Activated CD4-positive, alpha-beta T cell treated with anti-CD3 and anti-CD28 coated beads, Interleukin-2, amount 50 U/mL, for 4 hours (primary cell): ENCODE data around the gene UGT1A4.
"Not testable (repeated sequence)": the region's sequence is repeated elsewhere in the genome, so short reads cannot be mapped to it uniquely, and the experiment has no call there.

Experiments
- DNase-seq, 2 experiments: peaks; one replicate each; pipeline ENCODE4 v3.0.0-alpha.2; 2020

Gene UGT1A4

GRCh38 chr2:233751212-233752009, 32.9 kb downstream of the UGT1A4 start:
- DNase-seq, result not testable (repeated sequence)

GRCh38 chr2:233754872-233755611, 36.5 kb downstream of the UGT1A4 start:
- DNase-seq, result no peak

DNA sequence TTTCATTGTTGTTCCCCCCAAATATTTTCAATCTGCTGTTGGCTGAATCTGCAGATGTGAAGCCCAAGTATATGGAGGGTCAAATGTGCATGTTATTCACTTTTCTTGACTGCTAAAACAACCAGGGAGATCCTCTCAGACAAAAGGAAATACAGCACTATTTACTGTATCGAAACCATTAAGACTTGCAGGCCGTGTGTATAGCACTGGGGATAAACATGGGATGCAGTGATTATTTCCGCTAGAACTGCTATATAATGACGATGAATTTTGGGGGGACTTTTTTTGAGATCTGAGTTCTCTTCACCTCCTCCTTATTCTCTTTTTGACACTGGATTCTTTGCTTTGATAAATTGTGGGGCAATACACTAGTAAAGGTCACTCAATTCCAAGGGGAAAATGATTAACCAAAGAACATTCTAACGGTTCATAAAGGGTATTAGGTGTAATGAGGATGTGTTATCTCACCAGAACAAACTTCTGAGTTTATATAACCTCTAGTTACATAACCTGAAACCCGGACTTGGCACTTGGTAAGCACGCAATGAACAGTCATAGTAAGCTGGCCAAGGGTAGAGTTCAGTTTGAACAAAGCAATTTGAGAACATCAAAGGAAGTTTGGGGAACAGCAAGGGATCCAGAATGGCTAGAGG, 38.0 kb downstream of the UGT1A4 start:
- DNase-seq, result no peak

- DNase-seq, result no peak
These were observed 39.6 kb downstream of the UGT1A4 start for GRCh38 chr2:233758141-233758540.

GRCh38 chr2:233758849-233759248, 40.3 kb downstream of the UGT1A4 start:
- DNase-seq, result no peak

GRCh38 chr2:233760043-233760442, 41.5 kb downstream of the UGT1A4 start, which contains the start of gene UGT1A1:
UGT1A1 (plus strand) TSS chr2:233760270; CDS start chr2:233760288, 18 bp downstream.
- no peak for DNase-seq

DNA sequence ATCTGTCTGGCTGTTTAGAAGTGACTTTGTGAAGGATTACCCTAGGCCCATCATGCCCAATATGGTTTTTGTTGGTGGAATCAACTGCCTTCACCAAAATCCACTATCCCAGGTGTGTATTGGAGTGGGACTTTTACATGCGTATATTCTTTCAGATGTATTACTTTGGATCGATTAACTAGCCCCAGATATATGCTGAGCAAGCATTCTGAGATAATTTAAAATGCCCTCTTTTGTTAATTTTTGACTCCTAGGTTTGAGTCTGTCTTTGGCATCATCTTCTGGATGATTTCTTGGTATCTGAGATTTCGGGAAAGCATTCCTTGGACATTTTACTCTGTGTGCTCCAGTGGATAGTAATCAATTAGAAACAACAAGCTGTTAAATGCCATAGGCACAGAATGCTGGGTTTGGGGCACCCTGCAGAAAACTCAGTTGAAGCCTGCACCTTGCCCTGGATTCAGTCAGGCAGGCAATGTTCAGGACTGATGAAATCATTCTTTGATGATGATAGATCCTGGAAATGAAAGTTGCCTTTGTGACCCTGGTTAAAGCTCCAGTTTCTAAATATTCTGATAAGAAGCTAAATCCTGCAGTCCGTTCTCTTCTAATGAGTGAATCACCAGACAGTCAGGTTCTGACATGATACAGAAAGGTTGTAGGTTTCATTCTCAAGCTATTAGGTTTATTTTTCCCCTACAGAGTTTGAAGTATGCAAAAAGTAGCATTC, 42.7 kb downstream of the UGT1A4 start:
- no peak for DNase-seq

DNA sequence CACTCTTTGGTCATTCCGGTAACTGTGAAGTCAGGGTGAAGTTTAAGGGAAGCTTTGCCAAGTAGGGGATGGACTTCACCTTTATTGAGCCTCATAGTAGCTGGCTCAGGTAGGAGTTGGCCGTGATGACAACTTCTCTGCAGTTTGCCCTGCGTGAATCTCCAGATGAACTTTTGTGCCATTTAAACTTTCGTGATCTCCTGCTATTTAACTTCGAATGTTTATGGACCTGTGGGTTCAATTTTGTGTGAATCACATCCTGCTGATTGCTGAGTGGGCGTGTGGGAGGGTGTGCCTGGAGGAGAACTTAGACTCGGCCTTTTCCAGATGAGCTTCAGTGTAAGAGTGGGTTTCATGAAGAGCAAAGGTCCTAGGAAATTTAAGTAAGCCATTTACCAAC, 45.7 kb downstream of the UGT1A4 start:
- no peak for DNase-seq

DNA sequence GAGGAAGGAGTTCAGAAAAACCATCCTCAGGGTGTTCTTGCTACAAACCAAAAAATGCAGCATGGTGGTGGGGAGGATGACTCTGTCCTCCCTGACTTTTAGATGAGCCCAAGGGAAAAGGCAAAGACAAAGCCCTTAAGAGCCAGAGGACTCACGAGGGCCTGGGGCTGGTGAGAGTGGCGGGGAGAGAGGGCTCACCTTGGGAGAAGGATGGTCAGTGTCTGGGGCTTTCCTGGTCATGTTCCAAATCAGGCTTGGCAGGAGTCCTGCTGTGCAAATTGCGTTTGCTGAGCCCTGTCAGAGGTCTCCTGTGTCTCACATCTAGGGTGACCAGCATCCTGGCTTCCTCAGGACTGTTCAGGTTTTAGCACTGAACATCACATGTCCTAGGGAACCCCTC, 46.2 kb downstream of the UGT1A4 start:
- no peak for DNase-seq

DNA sequence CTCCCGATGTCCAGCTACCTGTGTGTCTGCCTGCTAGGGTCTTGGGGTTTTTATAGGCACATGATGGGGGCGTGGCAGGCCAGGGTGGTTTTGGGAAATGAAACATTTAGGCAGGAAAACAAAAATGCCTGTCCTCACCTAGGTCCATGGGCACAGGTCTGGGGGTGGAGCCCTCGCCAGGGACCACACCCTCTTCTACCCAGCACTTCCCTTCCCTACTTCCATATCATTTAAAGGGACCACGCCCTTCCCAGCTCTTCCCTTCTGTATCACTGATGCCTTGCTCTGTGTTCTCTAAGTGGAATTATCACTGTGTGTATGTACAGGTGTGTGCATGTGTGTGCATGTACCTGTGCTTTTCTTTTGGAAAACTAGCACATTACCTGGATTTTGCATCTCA, 47.9 kb downstream of the UGT1A4 start:
- no peak for DNase-seq

DNA sequence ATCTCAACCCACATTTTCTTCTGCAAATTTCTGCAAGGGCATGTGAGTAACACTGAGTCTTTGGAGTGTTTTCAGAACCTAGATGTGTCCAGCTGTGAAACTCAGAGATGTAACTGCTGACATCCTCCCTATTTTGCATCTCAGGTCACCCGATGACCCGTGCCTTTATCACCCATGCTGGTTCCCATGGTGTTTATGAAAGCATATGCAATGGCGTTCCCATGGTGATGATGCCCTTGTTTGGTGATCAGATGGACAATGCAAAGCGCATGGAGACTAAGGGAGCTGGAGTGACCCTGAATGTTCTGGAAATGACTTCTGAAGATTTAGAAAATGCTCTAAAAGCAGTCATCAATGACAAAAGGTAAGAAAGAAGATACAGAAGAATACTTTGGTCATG, 49.5 kb downstream of the UGT1A4 start:
- DNase-seq, result no peak

DNA sequence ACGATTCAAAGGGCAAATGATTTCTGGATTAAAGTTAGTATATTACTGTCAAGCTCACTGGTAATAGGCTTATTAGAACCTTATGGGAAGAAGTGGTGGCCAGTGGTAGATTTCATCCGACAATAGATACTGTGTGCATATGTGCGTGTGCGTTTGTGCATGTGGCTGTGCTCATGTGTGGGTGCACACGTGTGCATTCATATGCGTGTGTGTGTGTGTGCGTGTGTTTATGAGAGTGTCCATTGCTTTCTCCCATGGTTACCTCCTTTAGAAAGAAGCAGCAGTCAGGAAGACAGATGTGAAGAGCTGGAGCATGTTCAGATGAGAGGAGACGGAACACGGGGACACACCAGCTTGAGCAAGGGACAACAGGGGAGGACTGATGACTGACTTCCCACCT, 50.7 kb downstream of the UGT1A4 start:
- DNase-seq, result no peak

GRCh38 chr2:233772153-233772552, 53.6 kb downstream of the UGT1A4 start:
- no peak for DNase-seq

GRCh38 chr2:233772583-233772982, 54.0 kb downstream of the UGT1A4 start:
- no peak for DNase-seq

DNA sequence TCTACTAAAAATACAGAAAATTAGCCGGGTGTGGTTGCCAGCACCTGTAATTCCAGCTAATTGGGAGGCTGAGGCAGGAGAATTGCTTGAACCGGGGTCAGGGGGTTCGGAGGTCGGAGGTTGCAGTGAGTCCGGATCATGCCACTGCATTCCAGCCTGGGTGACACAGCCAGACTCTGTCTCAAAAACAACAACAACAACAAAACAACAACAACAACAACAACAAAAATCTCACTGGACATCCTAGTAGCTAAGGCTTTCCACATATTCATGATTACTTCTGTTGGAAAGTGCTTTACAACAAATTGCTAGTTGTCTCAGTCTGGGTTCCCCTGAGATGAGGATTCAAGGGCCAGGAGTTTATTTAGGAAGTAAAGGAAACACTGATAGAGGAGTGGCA, 55.3 kb downstream of the UGT1A4 start:
- no peak for DNase-seq

- no peak for DNase-seq
These were observed 56.9 kb downstream of the UGT1A4 start for GRCh38 chr2:233775414-233775813.

- no peak for DNase-seq
These were observed 59.5 kb downstream of the UGT1A4 start, which contains the start of gene MROH2A for GRCh38 chr2:233778030-233778429. MROH2A (plus strand) TSS chr2:233778330; CDS start chr2:233779359, 1,029 bp downstream.

DNA sequence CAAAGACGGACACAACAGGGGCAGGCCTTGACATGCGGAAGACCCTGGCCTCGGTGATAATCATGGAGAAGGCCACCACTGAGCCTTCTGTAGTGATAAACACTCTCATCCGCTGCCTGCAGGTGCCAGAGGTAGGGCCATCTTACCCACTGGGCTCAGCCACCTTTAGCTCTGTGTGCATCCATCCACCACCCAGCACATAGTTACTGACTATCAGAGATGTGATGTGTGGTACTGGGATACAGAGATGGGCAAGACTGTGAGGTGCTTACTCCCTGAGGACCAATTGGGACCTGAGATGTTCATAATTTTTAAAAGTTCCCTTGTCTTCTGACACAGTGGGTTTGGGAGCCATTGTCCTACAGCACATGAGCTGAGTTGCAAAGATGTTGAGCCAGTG, 61.2 kb downstream of the UGT1A4 start:
- no peak for DNase-seq

DNA sequence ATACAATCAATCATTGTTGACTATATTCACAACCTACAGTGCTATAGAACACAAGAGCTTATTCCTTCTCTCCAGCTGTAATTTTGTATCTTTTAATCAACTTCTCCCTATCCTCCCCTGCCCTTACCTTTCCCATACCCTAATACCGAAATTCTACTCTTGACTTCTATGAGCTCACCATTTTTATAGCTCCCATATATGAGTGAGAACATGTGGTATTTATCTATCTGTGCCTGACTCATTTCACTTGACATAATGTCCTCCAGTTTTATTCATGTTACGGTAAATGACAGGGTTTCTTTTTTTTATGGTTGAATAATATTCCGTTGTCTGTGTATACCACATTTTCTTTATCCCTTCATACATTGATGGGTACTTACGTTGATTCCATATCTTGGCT, 62.2 kb downstream of the UGT1A4 start:
- DNase-seq, result no peak

- DNase-seq, result no peak
These were observed 71.0 kb downstream of the UGT1A4 start for GRCh38 chr2:233789554-233789953.

GRCh38 chr2:233791151-233791882, 72.8 kb downstream of the UGT1A4 start:
- DNase-seq, result no peak

- no peak for DNase-seq
These were observed 73.4 kb downstream of the UGT1A4 start for GRCh38 chr2:233791883-233792329.
